Measurements from ENCODE around the gene ABHD6. TPM values are rescaled to one million over a fixed set of nuclear protein-coding genes. Genes with fewer than 3 reads are reported as not detected.

ABHD6 gene
- total and polyA plus RNA-seq, 2 donors (not counting 3 experiments of a cell fraction or from before 2014, with no cell fraction given), result 5.8 to 7.5 TPM

DNA sequence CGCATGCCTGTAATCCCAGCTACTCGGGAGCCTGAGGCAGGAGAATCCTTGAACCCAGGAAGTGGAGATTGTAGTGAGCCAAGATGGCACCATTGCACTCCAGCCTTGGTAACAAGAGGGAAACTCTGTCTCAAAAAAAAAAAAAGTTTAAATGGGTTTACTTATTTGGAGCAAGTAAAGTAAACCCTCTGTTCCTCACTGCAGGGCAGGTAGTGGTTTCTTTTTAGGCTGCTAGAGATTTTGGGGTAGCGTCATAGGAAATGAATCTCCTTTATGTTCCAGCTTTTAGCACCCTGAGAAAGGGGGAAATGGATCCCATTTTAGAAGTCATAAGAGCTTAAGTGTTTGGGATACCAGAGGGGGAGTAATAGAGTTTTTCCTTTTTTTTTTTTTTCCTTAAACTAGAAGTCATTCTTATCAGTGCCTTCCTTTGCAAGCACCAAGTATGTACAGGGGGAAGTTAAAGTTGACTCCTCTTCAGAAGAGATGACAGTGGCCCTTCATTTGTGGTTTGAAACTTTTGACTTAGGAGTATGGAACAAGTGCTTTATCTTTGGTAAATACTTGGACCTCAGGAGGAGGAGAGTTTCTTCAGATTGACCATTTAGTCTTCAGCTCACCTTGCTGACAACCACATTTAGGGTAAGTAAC, 103.1 kb downstream of the ABHD6 start:
- CTCF ChIA-PET, result interaction anchor here (0.6 to 1.1 kb wide), 4 partner anchors 9 to 74 kb away, joined by 3 read pairs; no protein-coding TSS in a partner anchor
- H3K9me3 ChIP-seq (replicated peaks; ENCODE audit: control insufficient read depth, insufficient read depth, low read length), result no peaks in the 10 kb centered on the region
- no TSS peak for BruUV-seq (replicated peaks)
- DNase-seq (ENCODE audit: low read depth, low spot score) (no peak), FAIRE-seq (peak; percentile 15)
- H4K20me1 ChIP-seq (replicated peaks; ENCODE audit: control insufficient read depth, extremely low read depth, insufficient read depth, low read length), result no peaks in the 10 kb centered on the region
- no peaks in the 10 kb centered on the region for H3K27me3 ChIP-seq (ENCODE audit: control insufficient read depth in 2 of 2, insufficient read depth in 2 of 2, low read length in 2 of 2)
- no peak overlapping the region for H3K4me3 ChIP-seq (replicated peaks in 1 of 3; ENCODE audit: insufficient read depth in 1 of 3, low read depth in 1 of 3, low read length in 3 of 3)
- no peak overlapping the region for H2AFZ ChIP-seq (ENCODE audit: low read depth, low read length)
- TF ChIP-seq MYC (IDR thresholded peaks at IDR 0.05; ENCODE audit: low read depth, low read length), result no peak
- TF ChIP-seq, protein P1, sequence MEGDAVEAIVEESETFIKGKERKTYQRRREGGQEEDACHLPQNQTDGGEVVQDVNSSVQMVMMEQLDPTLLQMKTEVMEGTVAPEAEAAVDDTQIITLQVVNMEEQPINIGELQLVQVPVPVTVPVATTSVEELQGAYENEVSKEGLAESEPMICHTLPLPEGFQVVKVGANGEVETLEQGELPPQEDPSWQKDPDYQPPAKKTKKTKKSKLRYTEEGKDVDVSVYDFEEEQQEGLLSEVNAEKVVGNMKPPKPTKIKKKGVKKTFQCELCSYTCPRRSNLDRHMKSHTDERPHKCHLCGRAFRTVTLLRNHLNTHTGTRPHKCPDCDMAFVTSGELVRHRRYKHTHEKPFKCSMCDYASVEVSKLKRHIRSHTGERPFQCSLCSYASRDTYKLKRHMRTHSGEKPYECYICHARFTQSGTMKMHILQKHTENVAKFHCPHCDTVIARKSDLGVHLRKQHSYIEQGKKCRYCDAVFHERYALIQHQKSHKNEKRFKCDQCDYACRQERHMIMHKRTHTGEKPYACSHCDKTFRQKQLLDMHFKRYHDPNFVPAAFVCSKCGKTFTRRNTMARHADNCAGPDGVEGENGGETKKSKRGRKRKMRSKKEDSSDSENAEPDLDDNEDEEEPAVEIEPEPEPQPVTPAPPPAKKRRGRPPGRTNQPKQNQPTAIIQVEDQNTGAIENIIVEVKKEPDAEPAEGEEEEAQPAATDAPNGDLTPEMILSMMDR (IDR thresholded peaks at IDR 0.05; ENCODE audit: extremely low read depth in 1 of 2, insufficient read depth in 1 of 2, low read depth in 1 of 2, low read length in 2 of 2), result no peak
- no peak for TF ChIP-seq POLR2A (IDR thresholded peaks at IDR 0.05; ENCODE audit: low read depth, low read length)
- TF ChIP-seq JUN (IDR thresholded peaks at IDR 0.05; ENCODE audit: borderline replicate concordance, insufficient read depth, insufficient read length, low read depth), result no peak
- no peak for TF ChIP-seq GATA2 (IDR thresholded peaks at IDR 0.05; ENCODE audit: insufficient read depth, insufficient read length, low read depth, low read length)
- TF ChIP-seq FOS (IDR thresholded peaks at IDR 0.05; ENCODE audit: borderline replicate concordance, insufficient read depth, low read length), result no peak
- TF ChIP-seq POLR2AphosphoS5 (IDR thresholded peaks at IDR 0.05; ENCODE audit: insufficient read depth, low read depth, low read length), result no peak
- no peak for TF ChIP-seq EZH2 (IDR thresholded peaks at IDR 0.05; ENCODE audit: borderline replicate concordance, low read depth, low read length, severe bottlenecking)
- TF ChIP-seq, protein P2, sequence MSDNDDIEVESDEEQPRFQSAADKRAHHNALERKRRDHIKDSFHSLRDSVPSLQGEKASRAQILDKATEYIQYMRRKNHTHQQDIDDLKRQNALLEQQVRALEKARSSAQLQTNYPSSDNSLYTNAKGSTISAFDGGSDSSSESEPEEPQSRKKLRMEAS (IDR thresholded peaks at IDR 0.05; ENCODE audit: insufficient read depth, insufficient read length), result no peak
- intact Hi-C loops (cut with micrococcal nuclease), result no loop called here
- no peak overlapping the region for H3K4me2 ChIP-seq (ENCODE audit: insufficient read depth, low read length)
- no peak overlapping the region for H3K27ac ChIP-seq (ENCODE audit: insufficient read depth, low read depth, low read length)
- no peaks in the 10 kb centered on the region for H3K9me1 ChIP-seq (replicated peaks; ENCODE audit: control insufficient read depth, extremely low read depth, insufficient read depth, low read length)
- no peaks in the 10 kb centered on the region for H3K4me1 ChIP-seq (ENCODE audit: control insufficient read depth, extremely low read depth, insufficient read depth, low read length)
- H3K9ac ChIP-seq (replicated peaks; ENCODE audit: extremely low read depth, insufficient read depth, low read length), result no peak overlapping the region
- no peaks in the 10 kb centered on the region for H3K36me3 ChIP-seq (ENCODE audit: control insufficient read depth in 2 of 2, extremely low read depth in 1 of 2, insufficient read depth in 2 of 2, low read length in 2 of 2)
- POLR2A ChIA-PET, result no interaction called here
- no peaks in the 10 kb centered on the region for H3K79me2 ChIP-seq (ENCODE audit: control insufficient read depth, insufficient read depth, low read length)
- dilution Hi-C loops (cut with MboI; ENCODE audit: extremely low pct_ligation_motif_present, low sequenced_read_pairs), result no loop called here
